IPS-18a (cell line): Measurements from ENCODE around the gene FAAP20.
A peak's percentile ranks its signal among the peaks of the same experiment; 100 is the strongest.

ENCODE experiments used
- H3K27ac ChIP-seq: one replicate; pipeline ENCODE4 v1.5.1; 2013; ENCODE audit warnings: low read length
- H3K27me3 ChIP-seq: one replicate; pipeline ENCODE4 v1.6.1; 2013; ENCODE audit warnings: mild to moderate bottlenecking, low read length; ENCODE audit not compliant: control insufficient read depth, insufficient read depth
- H3K36me3 ChIP-seq: one replicate; pipeline ENCODE4 v1.6.1; 2013; ENCODE audit warnings: low read depth, low read length; ENCODE audit not compliant: control insufficient read depth
- H3K4me1 ChIP-seq: one replicate; pipeline ENCODE4 v1.6.1; 2013; ENCODE audit warnings: low read depth, low read length; ENCODE audit not compliant: control insufficient read depth
- H3K4me3 ChIP-seq: one replicate; pipeline ENCODE4 v1.5.1; 2013; ENCODE audit warnings: low read length
- H3K9ac ChIP-seq: one replicate; pipeline ENCODE4 v1.6.1; 2013; ENCODE audit warnings: mild to moderate bottlenecking, low read length, moderate library complexity
- H3K9me3 ChIP-seq: one replicate; pipeline ENCODE4 v1.6.1; 2013; ENCODE audit warnings: low read depth, low read length; ENCODE audit not compliant: control insufficient read depth

FAAP20 gene

GRCh38 chr1:2213576-2214505 lies 19.3 kb upstream of the FAAP20 start:
- no peak overlapping the region for H3K4me3 ChIP-seq
- H3K36me3 ChIP-seq, result no peaks in the 10 kb centered on the region
- H3K27ac ChIP-seq, result no peak overlapping the region
- no peaks in the 10 kb centered on the region for H3K27me3 ChIP-seq
- peaks cover 7% of the 10 kb centered on the region for H3K4me1 ChIP-seq
- no peaks in the 10 kb centered on the region for H3K9me3 ChIP-seq
- H3K9ac ChIP-seq, result no peak overlapping the region

GRCh38 chr1:2212532-2213491 lies 18.2 kb upstream of the FAAP20 start:
- no peaks in the 10 kb centered on the region for H3K27me3 ChIP-seq
- peak overlapping the region; percentile 91 for H3K27ac ChIP-seq
- no peaks in the 10 kb centered on the region for H3K36me3 ChIP-seq
- H3K9me3 ChIP-seq, result no peaks in the 10 kb centered on the region
- H3K4me3 ChIP-seq, result peak overlapping the region; percentile 60
- peak overlapping the region; percentile 92 for H3K9ac ChIP-seq
- peaks cover 7% of the 10 kb centered on the region for H3K4me1 ChIP-seq

GRCh38 chr1:2212274-2212531 lies 17.6 kb upstream of the FAAP20 start:
- H3K9me3 ChIP-seq, result no peaks in the 10 kb centered on the region
- H3K27ac ChIP-seq, result peak overlapping the region; percentile 50
- H3K27me3 ChIP-seq, result peaks cover under 1% of the 10 kb centered on the region
- H3K4me3 ChIP-seq, result no peak overlapping the region
- H3K36me3 ChIP-seq, result no peaks in the 10 kb centered on the region
- peak overlapping the region; percentile 92 for H3K9ac ChIP-seq
- peaks cover 7% of the 10 kb centered on the region for H3K4me1 ChIP-seq

GRCh38 chr1:2210786-2211185 lies 16.2 kb upstream of the FAAP20 start:
- H3K27ac ChIP-seq, result no peak overlapping the region
- peaks cover 12% of the 10 kb centered on the region for H3K27me3 ChIP-seq
- peaks cover 11% of the 10 kb centered on the region for H3K4me1 ChIP-seq
- H3K4me3 ChIP-seq, result no peak overlapping the region
- H3K9ac ChIP-seq, result no peak overlapping the region
- H3K36me3 ChIP-seq, result no peaks in the 10 kb centered on the region
- H3K9me3 ChIP-seq, result no peaks in the 10 kb centered on the region

- no peak overlapping the region for H3K4me3 ChIP-seq
- H3K27ac ChIP-seq, result no peak overlapping the region
- peaks cover 11% of the 10 kb centered on the region for H3K4me1 ChIP-seq
- H3K9me3 ChIP-seq, result no peaks in the 10 kb centered on the region
- H3K9ac ChIP-seq, result no peak overlapping the region
- H3K27me3 ChIP-seq, result peaks cover 14% of the 10 kb centered on the region
- H3K36me3 ChIP-seq, result no peaks in the 10 kb centered on the region
Observed at GRCh38 chr1:2210084-2210653, 15.6 kb upstream of the FAAP20 start.

GRCh38 chr1:2209400-2210083 lies 15.0 kb upstream of the FAAP20 start:
- H3K9me3 ChIP-seq, result no peaks in the 10 kb centered on the region
- no peak overlapping the region for H3K4me3 ChIP-seq
- H3K36me3 ChIP-seq, result no peaks in the 10 kb centered on the region
- no peak overlapping the region for H3K9ac ChIP-seq
- H3K4me1 ChIP-seq, result peaks cover 11% of the 10 kb centered on the region
- H3K27me3 ChIP-seq, result peaks cover 14% of the 10 kb centered on the region
- no peak overlapping the region for H3K27ac ChIP-seq

GRCh38 chr1:2208309-2209239 lies 14.0 kb upstream of the FAAP20 start:
- Histone ChIP-seq H3K27me3 (peaks cover 14% of the 10 kb centered on the region), H3K4me1 (peaks cover 14% of the 10 kb centered on the region), H3K9me3 (no peaks in the 10 kb centered on the region), H3K4me3 (no peak overlapping the region), H3K36me3 (no peaks in the 10 kb centered on the region), H3K27ac (no peak overlapping the region), H3K9ac (no peak overlapping the region)

- Histone ChIP-seq H3K4me3 (no peak overlapping the region), H3K9ac (no peak overlapping the region), H3K27me3 (peaks cover 14% of the 10 kb centered on the region), H3K4me1 (peaks cover 8% of the 10 kb centered on the region), H3K36me3 (no peaks in the 10 kb centered on the region), H3K27ac (no peak overlapping the region), H3K9me3 (no peaks in the 10 kb centered on the region)
Observed at GRCh38 chr1:2206813-2207487, 12.4 kb upstream of the FAAP20 start.

- Histone ChIP-seq H3K36me3 (no peaks in the 10 kb centered on the region), H3K4me1 (peaks cover 8% of the 10 kb centered on the region), H3K27me3 (peaks cover 14% of the 10 kb centered on the region), H3K27ac (no peak overlapping the region), H3K9ac (no peak overlapping the region), H3K9me3 (no peaks in the 10 kb centered on the region), H3K4me3 (peak overlapping the region; percentile 56)
Observed at GRCh38 chr1:2205191-2205952, 10.8 kb upstream of the FAAP20 start.
